IPS-15b (cell line): Measurements from ENCODE around the gene MDC1.
A peak's percentile ranks its signal among the peaks of the same experiment; 100 is the strongest.

ENCODE experiments used
- H3K27me3 ChIP-seq: one replicate; pipeline ENCODE4 v1.6.1; 2013; ENCODE audit warnings: low read length; ENCODE audit not compliant: control insufficient read depth, insufficient read depth
- H3K36me3 ChIP-seq: one replicate; pipeline ENCODE4 v1.6.1; 2013; ENCODE audit warnings: low read length; ENCODE audit not compliant: control insufficient read depth, insufficient read depth
- H3K4me1 ChIP-seq: one replicate; pipeline ENCODE4 v1.6.1; 2013; ENCODE audit warnings: mild to moderate bottlenecking, low read length; ENCODE audit not compliant: control insufficient read depth, insufficient read depth
- H3K4me3 ChIP-seq: one replicate; pipeline ENCODE4 v1.5.1; 2013; ENCODE audit warnings: low read depth, low read length
- H3K9ac ChIP-seq: one replicate; pipeline ENCODE4 v1.6.1; 2013; ENCODE audit warnings: low read depth, mild to moderate bottlenecking, low read length
- H3K9me3 ChIP-seq: one replicate; pipeline ENCODE4 v1.6.1; 2013; ENCODE audit warnings: mild to moderate bottlenecking, low read length; ENCODE audit not compliant: control insufficient read depth, insufficient read depth

The MDC1 gene

GRCh38 chr6:30686908-30687658, 30.0 kb downstream of the MDC1 start:
- peak overlapping the region; percentile 87 for H3K4me3 ChIP-seq
- no peaks in the 10 kb centered on the region for H3K9me3 ChIP-seq
- H3K9ac ChIP-seq = peak overlapping the region; percentile 73
- peaks cover 2% of the 10 kb centered on the region for H3K36me3 ChIP-seq
- no peaks in the 10 kb centered on the region for H3K27me3 ChIP-seq
- H3K4me1 ChIP-seq = peaks cover 29% of the 10 kb centered on the region

DNA sequence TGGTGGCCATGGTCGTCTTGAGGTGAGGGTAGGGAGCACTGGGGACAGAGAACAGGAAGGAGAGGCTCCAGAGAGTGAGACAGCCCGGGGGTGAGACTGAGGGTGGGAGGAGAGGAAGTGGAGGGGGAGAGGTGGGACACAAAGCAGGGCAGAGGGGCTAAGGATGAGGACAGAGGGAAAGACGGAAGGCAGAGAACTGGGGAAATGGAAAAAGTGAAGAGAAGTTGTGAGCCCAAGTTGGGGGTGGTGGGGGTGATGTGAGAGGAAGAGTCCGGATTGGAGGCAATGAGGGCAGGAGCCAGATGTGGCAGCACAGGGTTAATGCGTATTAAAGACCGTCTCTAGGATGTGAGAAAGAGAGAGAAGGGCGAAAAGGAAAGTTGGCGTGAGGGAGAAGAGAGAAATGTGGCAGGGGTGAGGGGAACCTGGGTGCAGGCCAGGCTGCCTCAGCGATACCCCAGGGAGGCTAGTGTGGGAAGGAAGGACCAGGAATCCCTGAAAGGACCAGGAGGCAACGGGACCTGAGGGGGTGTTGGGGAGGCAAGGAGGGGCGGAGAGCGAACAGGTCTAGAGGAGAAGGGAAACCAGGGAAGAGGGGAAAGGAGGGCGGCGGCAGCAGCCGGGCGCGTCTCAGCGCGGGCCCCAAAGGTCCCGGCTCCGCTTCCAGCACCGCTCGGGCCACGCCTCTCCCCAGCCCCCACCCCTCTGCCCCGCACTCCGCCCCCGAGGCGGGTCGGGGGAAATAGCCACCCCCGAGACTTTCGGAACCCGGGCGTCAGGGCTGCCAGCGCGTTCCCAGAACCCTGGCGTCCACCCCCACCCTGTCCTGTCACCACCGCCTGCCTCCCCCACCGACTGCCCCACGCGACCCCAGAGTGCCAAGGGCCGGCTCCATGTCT, 30.8 kb downstream of the MDC1 start, which contains the start of gene PPP1R18:
TSS of gene PPP1R18 (minus strand) at position 637 of the 899 bp plus-strand sequence. CDS start at position 10, 627 bp downstream.
- peak within 1 kb of the TSS; percentile 87 for H3K4me3 ChIP-seq
- peaks cover 2% of the 10 kb centered on the region for H3K36me3 ChIP-seq
- H3K4me1 ChIP-seq = peaks cover 33% of the 10 kb centered on the region

DNA sequence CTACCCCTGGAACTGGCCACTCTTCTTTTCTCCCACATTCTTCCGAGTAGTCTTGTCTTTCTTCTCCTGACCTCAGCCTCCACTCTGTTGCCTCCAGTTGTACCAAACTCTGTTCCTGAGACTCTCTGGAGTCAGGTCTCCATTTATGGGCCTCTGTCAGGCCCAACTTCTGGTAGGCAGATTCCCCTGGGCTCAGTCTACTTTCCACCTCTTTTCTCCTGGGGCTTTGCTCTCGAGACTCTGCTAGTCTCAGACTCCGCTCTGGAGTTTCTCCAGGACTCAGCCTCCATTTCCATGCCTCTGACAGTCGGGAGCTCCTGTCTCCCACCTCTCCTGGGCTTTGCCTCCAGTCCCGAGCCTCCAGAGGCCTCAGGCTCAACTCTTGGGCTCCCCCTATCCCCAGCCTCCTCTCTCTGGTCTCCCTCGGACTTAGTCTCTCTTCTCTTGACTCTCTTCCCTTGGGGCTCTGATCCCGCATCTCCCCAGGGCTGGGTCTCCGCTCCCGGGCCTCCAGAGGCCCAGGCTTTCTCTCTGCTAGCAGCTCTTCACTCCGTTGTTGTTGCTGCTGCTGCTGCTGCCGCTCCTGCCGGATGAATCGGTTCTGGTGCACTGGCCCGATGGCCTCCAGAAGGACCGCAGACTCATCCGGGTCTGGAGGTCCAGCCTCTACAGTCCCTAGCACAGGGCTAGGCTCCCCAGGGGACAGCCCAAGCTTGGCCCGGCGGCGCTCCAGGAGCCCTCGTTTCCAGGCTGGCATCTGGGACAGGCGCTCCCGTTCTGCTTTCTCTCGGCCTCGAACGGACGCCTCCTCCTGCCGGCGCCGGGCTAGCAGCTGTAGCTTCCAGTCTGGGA, 31.7 kb downstream of the MDC1 start:
- H3K4me3 ChIP-seq = peak overlapping the region; percentile 87
- H3K9me3 ChIP-seq = no peaks in the 10 kb centered on the region
- H3K9ac ChIP-seq = peak overlapping the region; percentile 1
- peaks cover 33% of the 10 kb centered on the region for H3K4me1 ChIP-seq
- H3K27me3 ChIP-seq = no peaks in the 10 kb centered on the region
- H3K36me3 ChIP-seq = peaks cover 2% of the 10 kb centered on the region

More for the DNA sequence above, 30.8 kb downstream of the MDC1 start, which contains the start of gene PPP1R18:
- Histone ChIP-seq H3K9ac (peak within 1 kb of the TSS; percentile 73), H3K9me3 (no peaks in the 10 kb centered on the region), H3K27me3 (no peaks in the 10 kb centered on the region)

GRCh38 chr6:30684386-30685156, 32.5 kb downstream of the MDC1 start:
- H3K36me3 ChIP-seq = peaks cover 2% of the 10 kb centered on the region
- peaks cover 36% of the 10 kb centered on the region for H3K4me1 ChIP-seq
- peak overlapping the region; percentile 48 for H3K4me3 ChIP-seq
- H3K9me3 ChIP-seq = no peaks in the 10 kb centered on the region
- H3K9ac ChIP-seq = peak overlapping the region; percentile 1
- H3K27me3 ChIP-seq = no peaks in the 10 kb centered on the region

DNA sequence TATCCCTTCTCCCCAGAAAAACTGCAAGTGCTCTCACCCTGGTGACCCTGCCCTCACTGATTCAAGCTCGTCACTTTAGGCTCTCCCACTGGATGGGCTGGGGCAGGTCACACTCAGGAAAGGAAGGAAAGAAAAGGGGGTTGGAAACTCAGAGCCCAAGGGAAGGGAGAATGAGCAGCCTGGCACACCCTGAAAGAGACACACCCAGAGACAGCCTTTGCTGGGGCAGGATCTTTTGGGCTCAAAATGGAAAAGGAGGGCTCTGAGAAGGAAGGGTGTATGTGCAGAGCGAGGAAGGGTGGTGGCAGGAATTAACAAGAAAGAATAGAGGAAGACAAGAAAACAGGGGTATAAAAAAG, 33.1 kb downstream of the MDC1 start:
- peaks cover 2% of the 10 kb centered on the region for H3K36me3 ChIP-seq

GRCh38 chr6:30683183-30683979, 33.7 kb downstream of the MDC1 start:
- H3K27me3 ChIP-seq = no peaks in the 10 kb centered on the region
- peak overlapping the region; percentile 48 for H3K4me3 ChIP-seq
- H3K9me3 ChIP-seq = no peaks in the 10 kb centered on the region
- peaks cover 37% of the 10 kb centered on the region for H3K4me1 ChIP-seq
- H3K9ac ChIP-seq = peak overlapping the region; percentile 60
- H3K36me3 ChIP-seq = peaks cover 4% of the 10 kb centered on the region

More for the DNA sequence above, 33.1 kb downstream of the MDC1 start:
- Histone ChIP-seq H3K27me3 (no peaks in the 10 kb centered on the region), H3K9ac (no peak overlapping the region), H3K9me3 (no peaks in the 10 kb centered on the region), H3K4me1 (peaks cover 37% of the 10 kb centered on the region), H3K4me3 (peak overlapping the region; percentile 48)

- H3K9ac ChIP-seq = peak overlapping the region; percentile 60
- H3K27me3 ChIP-seq = no peaks in the 10 kb centered on the region
- H3K4me1 ChIP-seq = peaks cover 33% of the 10 kb centered on the region
- H3K4me3 ChIP-seq = peak overlapping the region; percentile 48
- H3K36me3 ChIP-seq = peaks cover 4% of the 10 kb centered on the region
- H3K9me3 ChIP-seq = no peaks in the 10 kb centered on the region
Measured at GRCh38 chr6:30682143-30683117, 34.7 kb downstream of the MDC1 start.

DNA sequence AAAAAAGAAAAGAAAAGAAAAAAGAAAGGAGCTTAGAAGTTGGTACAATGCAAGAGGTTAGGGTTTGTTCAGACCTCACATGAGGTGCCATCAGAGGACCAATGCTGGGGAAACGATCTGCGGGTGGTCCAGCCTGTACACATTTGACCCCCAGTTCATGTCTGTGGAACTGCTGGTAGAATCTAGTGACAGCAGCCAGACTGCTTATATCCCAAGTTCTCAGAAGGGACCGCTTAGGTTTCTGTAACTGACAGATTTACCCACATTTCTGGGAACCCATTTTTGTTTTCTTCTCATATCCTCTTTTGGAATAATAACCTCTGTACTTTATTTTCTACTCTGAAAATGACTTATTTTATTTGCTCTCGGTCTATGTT, 35.3 kb downstream of the MDC1 start:
- Histone ChIP-seq H3K4me1 (peaks cover 33% of the 10 kb centered on the region), H3K36me3 (peaks cover 9% of the 10 kb centered on the region), H3K9ac (no peak overlapping the region), H3K9me3 (no peaks in the 10 kb centered on the region), H3K27me3 (no peaks in the 10 kb centered on the region), H3K4me3 (peak overlapping the region; percentile 48)

DNA sequence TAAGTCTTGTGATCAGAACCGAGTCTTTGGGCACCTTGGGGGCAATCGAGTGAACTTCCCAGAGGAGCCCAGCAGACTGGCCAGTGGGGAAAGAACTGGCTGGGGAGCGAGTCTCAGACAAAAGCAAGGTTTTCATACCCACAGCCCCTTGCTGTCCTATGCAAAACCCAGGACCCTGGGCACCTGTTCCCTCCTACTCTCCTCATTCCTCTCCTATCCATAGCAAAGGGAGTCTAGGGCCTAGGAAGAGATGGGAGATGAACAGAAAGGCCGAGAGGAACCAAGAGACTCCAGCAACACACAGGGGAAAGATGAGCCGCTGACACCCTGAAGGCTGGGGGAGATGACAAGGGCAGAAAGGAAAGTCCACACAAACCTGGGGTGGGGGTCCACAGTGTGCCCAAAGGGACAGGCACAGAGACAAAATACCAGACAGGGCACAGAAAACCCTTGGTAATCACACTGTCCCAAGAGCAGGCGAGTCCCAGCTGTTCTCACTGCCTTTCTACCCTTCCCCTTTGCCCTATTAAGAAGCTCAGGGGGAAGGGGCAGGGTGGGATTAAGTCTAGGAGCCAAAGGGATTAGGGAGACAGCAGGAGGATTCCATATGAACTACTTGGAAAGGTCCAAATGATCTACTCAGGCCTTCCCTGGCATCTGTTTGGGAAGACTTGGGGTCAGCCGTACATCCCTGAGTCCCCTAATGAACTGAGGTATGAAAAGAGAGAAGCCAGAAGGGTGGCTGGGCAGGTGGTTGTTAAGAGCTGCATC, 37.1 kb downstream of the MDC1 start:
- peak overlapping the region; percentile 2 for H3K9ac ChIP-seq
- H3K4me3 ChIP-seq = peak overlapping the region; percentile 8
- peaks cover 11% of the 10 kb centered on the region for H3K36me3 ChIP-seq

More for the DNA sequence above, 37.1 kb downstream of the MDC1 start:
- no peaks in the 10 kb centered on the region for H3K9me3 ChIP-seq
- H3K4me1 ChIP-seq = peaks cover 29% of the 10 kb centered on the region
- no peaks in the 10 kb centered on the region for H3K27me3 ChIP-seq
